ENCODE measurements around the gene GPX8. TPM values are rescaled to one million over a fixed set of nuclear protein-coding genes. Genes with fewer than 3 reads are reported as not detected.

Gene GPX8
- total and polyA plus RNA-seq, 10 of the 15 experiments (the other 5 are each of a cell fraction or from before 2014, with no cell fraction given) = 0.11 TPM; not detected in 9

GRCh38 chr5:55149308-55149795, 10.6 kb upstream of the GPX8 start:
- DNase-seq (ENCODE audit: low read depth, low spot score) (no peak), FAIRE-seq (no peak), ATAC-seq (no peak)
- ChIA-PET CTCF (no interaction called here), POLR2A (no interaction called here), RAD21 (ENCODE audit: unreplicated experiment) (no interaction called here), SMC1A (ENCODE audit: uncharacterized antibody, unreplicated experiment) (no interaction called here)
- Histone ChIP-seq H3K36me3 (ENCODE audit: control insufficient read depth in 2 of 2, insufficient read depth in 2 of 2, low read length in 1 of 2) (no peaks in the 10 kb centered on the region), H3K27me3 (replicated peaks in 1 of 2; ENCODE audit: control insufficient read depth in 2 of 2, insufficient read depth in 2 of 2, low read length in 1 of 2) (0 out of 4 replicates have a peak, but pooled peaks cover 0 to 2% of the 10 kb centered on the region in 2 experiments), H2AFZ (ENCODE audit: control insufficient read depth, low read depth, low read length) (no peak overlapping the region), H3K4me2 (ENCODE audit: control insufficient read depth, insufficient read depth) (no peak overlapping the region), H3K79me2 (ENCODE audit: control insufficient read depth, insufficient read depth, low read length) (no peaks in the 10 kb centered on the region), H3K9me3 (replicated peaks; ENCODE audit: control insufficient read depth, insufficient read depth, low read length) (no peaks in the 10 kb centered on the region), H3K27ac (ENCODE audit: control insufficient read depth, insufficient read depth) (no peak overlapping the region), H3K9ac (ENCODE audit: control insufficient read depth, insufficient read depth, low read length) (no peak overlapping the region), H4K20me1 (ENCODE audit: control insufficient read depth, insufficient read depth) (no peaks in the 10 kb centered on the region), H3K4me3 (no peak overlapping the region), H3K4me1 (ENCODE audit: control insufficient read depth, insufficient read depth, low read length) (no peaks in the 10 kb centered on the region)
- TF ChIP-seq FOXK2 (IDR thresholded peaks at IDR 0.05) (no peak), HDGF (IDR thresholded peaks at IDR 0.05) (no peak), ZZZ3 (IDR thresholded peaks at IDR 0.05; ENCODE audit: control insufficient read depth, insufficient read length, low read depth) (no peak), ZSCAN29 (IDR thresholded peaks at IDR 0.05) (no peak), NFYA (IDR thresholded peaks at IDR 0.05; ENCODE audit: borderline replicate concordance, low read depth, low read length) (no peak), EED (IDR thresholded peaks at IDR 0.05; ENCODE audit: low read depth) (no peak), RELB (IDR thresholded peaks at IDR 0.05; ENCODE audit: low read depth) (no peak), STAT1 (conservative IDR thresholded peaks at IDR 0.05) (no peak), TCF12 (IDR thresholded peaks at IDR 0.05; ENCODE audit: low read depth, low read length) (no peak), MYB (IDR thresholded peaks at IDR 0.05; ENCODE audit: borderline replicate concordance, low read depth, low read length) (no peak), TBL1XR1 (IDR thresholded peaks at IDR 0.05; ENCODE audit: low read depth, low read length) (no peak), TARDBP (IDR thresholded peaks at IDR 0.05; ENCODE audit: borderline replicate concordance) (no peak)
- intact Hi-C loops (cut with micrococcal nuclease; ENCODE audit: unreplicated experiment) = no loop called here
- 30% methylated on average over 2 of the region's 2 CpGs for WGBS (ENCODE audit: insufficient coverage, insufficient replicate concordance, low lambda C conversion rate, missing lambda C conversion rate)
- in situ Hi-C loops (cut with MboI) = no loop called here
- no TSS peak for BruUV-seq (replicated peaks)

Measured in GM12878 (cell line).